GM12801 (cell line): ENCODE results near the gene TMEM232.

ENCODE experiments used
- CTCF ChIP-seq: IDR thresholded peaks from one replicate; pipeline ENCODE4 v1.5.1; 2011; ENCODE audit warnings: control low read depth; ENCODE audit not compliant: insufficient read length; ENCODE audit errors: extremely low read depth

The TMEM232 gene

GRCh38 chr5:110561510-110561909, 165.0 kb downstream of the TMEM232 start:
- TF ChIP-seq CTCF, result no peak

- TF ChIP-seq CTCF, result no peak
Observed at GRCh38 chr5:110549301-110549700, 177.2 kb downstream of the TMEM232 start.

- TF ChIP-seq CTCF, result no peak
Observed at GRCh38 chr5:110548171-110548570, 178.3 kb downstream of the TMEM232 start.

GRCh38 chr5:110547495-110547894, 179.0 kb downstream of the TMEM232 start:
- TF ChIP-seq CTCF, result no peak

GRCh38 chr5:110545716-110546115, 180.8 kb downstream of the TMEM232 start:
- TF ChIP-seq CTCF, result no peak

- TF ChIP-seq CTCF, result no peak
Observed at GRCh38 chr5:110544603-110545002, 181.9 kb downstream of the TMEM232 start.

- TF ChIP-seq CTCF, result no peak
Observed at GRCh38 chr5:110542949-110543348, 183.5 kb downstream of the TMEM232 start.
